ENCODE results near the gene SMG6.

GRCh38 chr17:2198927-2199326 lies 104.7 kb downstream of the SMG6 start:
- no peak for TF ChIP-seq CTCF (IDR thresholded peaks at IDR 0.05; ENCODE audit: low read length)
- no peak for TF ChIP-seq EZH2 (IDR thresholded peaks at IDR 0.05; ENCODE audit: borderline replicate concordance, low read length)

Data from OCI-LY1 (cell line).